Measurements from ENCODE around the gene CT45A7.
"Not testable (repeated sequence)": the region's sequence is repeated elsewhere in the genome, so short reads cannot be mapped to it uniquely, and the experiment has no call there.

CT45A7 gene, protein sequence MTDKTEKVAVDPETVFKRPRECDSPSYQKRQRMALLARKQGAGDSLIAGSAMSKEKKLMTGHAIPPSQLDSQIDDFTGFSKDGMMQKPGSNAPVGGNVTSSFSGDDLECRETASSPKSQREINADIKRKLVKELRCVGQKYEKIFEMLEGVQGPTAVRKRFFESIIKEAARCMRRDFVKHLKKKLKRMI

DNA sequence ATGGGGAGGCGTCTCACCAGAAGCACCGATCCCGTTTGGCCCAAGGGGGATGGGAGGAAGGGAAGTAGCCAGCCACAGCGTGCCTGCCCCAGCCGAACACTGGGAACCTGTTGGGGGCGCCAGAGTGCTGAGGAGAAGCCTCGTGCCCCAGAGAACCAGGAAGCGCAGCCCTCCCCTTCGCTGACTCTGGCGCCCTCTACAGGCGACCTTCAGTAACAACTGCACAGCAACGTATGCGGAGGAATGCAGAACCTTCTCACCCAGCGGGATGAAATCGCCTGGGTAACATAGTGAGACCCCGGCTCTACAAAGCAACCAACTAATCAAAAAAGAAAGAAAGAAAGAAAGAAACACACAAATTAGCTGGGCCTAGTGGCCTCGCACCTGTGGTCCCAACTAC, at the start of gene CT45A7:
Gene CT45A7 (minus strand): TSS at position 101 of the 400 bp plus-strand sequence. CDS start 3,747 bp downstream, outside the sequence.
- not testable (repeated sequence) for DNase-seq (ENCODE audit: low read depth in 2 of 2)

DNA sequence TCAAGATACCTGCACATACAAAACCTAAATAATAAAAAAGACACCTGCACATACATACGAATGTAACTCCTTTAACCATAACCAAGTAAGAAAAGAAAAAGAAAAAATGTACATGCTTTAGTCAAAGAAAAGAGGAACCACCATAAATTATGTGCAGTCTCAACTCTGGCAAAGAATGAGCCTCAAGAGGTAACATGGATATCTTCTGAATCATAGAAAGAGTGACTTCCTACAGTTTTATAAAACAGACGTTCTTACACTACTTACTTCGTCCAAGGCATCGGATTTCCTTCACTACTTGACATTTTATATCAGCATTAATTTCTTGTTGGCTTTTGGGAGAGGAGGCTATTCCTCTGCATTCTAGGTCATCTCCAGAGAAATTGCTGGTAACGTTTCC, 45.7 kb upstream of the CT45A7 start:
- not testable (repeated sequence) for DNase-seq (ENCODE audit: low read depth in 2 of 2)

DNA sequence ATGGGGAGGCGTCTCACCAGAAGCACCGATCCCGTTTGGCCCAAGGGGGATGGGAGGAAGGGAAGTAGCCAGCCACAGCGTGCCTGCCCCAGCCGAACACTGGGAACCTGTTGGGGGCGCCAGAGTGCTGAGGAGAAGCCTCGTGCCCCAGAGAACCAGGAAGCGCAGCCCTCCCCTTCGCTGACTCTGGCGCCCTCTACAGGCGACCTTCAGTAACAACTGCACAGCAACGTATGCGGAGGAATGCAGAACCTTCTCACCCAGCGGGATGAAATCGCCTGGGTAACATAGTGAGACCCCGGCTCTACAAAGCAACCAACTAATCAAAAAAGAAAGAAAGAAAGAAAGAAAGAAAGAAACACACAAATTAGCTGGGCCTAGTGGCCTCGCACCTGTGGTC, 34.6 kb upstream of the CT45A7 start, which contains the start of gene CT45A9:
Gene CT45A9 (minus strand): TSS at position 101 of the 400 bp plus-strand sequence. CDS start 3,751 bp downstream, outside the sequence.
- DNase-seq (ENCODE audit: low read depth in 2 of 2) = not testable (repeated sequence)

DNA sequence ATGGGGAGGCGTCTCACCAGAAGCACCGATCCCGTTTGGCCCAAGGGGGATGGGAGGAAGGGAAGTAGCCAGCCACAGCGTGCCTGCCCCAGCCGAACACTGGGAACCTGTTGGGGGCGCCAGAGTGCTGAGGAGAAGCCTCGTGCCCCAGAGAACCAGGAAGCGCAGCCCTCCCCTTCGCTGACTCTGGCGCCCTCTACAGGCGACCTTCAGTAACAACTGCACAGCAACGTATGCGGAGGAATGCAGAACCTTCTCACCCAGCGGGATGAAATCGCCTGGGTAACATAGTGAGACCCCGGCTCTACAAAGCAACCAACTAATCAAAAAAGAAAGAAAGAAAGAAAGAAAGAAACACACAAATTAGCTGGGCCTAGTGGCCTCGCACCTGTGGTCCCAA, 17.4 kb upstream of the CT45A7 start, which contains the start of gene CT45A8:
Gene CT45A8 (minus strand): TSS at position 101 of the 400 bp plus-strand sequence. CDS start 3,755 bp downstream, outside the sequence.
- DNase-seq (ENCODE audit: low read depth in 2 of 2) = not testable (repeated sequence)

DNA sequence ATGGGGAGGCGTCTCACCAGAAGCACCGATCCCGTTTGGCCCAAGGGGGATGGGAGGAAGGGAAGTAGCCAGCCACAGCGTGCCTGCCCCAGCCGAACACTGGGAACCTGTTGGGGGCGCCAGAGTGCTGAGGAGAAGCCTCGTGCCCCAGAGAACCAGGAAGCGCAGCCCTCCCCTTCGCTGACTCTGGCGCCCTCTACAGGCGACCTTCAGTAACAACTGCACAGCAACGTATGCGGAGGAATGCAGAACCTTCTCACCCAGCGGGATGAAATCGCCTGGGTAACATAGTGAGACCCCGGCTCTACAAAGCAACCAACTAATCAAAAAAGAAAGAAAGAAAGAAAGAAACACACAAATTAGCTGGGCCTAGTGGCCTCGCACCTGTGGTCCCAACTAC, 17.2 kb downstream of the CT45A7 start, which contains the start of gene CT45A2:
Gene CT45A2 (minus strand): TSS at position 101 of the 400 bp plus-strand sequence. CDS start 3,747 bp downstream, outside the sequence.
- not testable (repeated sequence) for DNase-seq (ENCODE audit: low read depth in 2 of 2)

DNA sequence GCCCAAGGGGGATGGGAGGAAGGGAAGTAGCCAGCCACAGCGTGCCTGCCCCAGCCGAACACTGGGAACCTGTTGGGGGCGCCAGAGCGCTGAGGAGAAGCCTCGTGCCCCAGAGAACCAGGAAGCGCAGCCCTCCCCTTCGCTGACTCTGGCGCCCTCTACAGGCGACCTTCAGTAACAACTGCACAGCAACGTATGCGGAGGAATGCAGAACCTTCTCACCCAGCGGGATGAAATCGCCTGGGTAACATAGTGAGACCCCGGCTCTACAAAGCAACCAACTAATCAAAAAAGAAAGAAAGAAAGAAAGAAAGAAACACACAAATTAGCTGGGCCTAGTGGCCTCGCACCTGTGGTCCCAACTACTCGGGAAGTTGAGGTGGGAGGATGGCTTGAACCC, 34.4 kb downstream of the CT45A7 start, which contains the start of gene CT45A6:
Gene CT45A6 (minus strand): TSS at position 101 of the 400 bp plus-strand sequence. CDS start 3,794 bp downstream, outside the sequence.
- not testable (repeated sequence) for DNase-seq (ENCODE audit: low read depth in 2 of 2)

DNA sequence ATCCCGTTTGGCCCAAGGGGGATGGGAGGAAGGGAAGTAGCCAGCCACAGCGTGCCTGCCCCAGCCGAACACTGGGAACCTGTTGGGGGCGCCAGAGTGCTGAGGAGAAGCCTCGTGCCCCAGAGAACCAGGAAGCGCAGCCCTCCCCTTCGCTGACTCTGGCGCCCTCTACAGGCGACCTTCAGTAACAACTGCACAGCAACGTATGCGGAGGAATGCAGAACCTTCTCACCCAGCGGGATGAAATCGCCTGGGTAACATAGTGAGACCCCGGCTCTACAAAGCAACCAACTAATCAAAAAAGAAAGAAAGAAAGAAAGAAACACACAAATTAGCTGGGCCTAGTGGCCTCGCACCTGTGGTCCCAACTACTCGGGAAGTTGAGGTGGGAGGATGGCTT, 51.7 kb downstream of the CT45A7 start, which contains the start of gene CT45A5:
Gene CT45A5 (minus strand): TSS at position 101 of the 400 bp plus-strand sequence. CDS start 3,774 bp downstream, outside the sequence.
- DNase-seq (ENCODE audit: low read depth in 2 of 2) = not testable (repeated sequence)

Measured in stimulated activated CD4-positive, alpha-beta T cell treated with anti-CD3 and anti-CD28 coated beads, Interleukin-15, amount 100 ng/mL, for 48 hours (primary cell).